SH-SY5Y (cell line): ENCODE data around the gene BTG2.

Experiments
- GATA2 ChIP-seq: IDR thresholded peaks from 2 replicates; pipeline ENCODE4 v1.6.1; 2011; ENCODE audit warnings: mild to moderate bottlenecking, low read depth, low read length
- GATA3 ChIP-seq: IDR thresholded peaks from 2 replicates; pipeline ENCODE4 v1.6.1; 2011; ENCODE audit warnings: low read depth, mild to moderate bottlenecking, low read length, moderate library complexity

DNA sequence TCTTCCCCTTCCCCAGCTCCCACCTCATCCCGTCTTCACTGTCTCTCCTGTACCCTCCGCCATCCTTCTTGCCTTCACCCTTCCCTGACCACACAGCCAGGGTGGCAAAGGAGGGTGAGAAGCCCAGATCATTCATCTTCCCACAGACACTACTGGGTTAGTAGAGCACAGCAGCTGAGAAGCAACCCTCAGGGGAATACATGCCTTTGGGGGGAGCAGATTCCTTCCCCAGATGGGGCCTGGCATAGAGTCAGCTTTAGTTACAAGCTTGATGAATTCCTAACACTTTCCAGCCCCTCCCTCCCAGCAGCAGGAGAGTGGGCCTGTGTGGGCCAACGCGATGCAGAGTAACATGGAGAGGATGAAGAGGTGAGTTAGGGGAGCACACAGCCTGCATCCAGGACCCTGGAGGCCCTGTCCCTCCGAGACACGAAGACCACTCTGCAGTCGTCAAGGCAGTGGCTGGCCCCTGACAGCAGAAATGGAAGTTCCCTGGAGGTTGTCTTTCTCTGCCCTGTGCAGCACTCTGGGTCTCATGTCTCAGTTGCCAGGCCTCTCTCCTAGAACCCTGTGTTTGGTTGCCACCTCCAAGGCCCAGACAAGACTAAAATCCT is 8.8 kb upstream of the BTG2 start:
- no peak for TF ChIP-seq GATA2
- no peak for TF ChIP-seq GATA3
